HEK293 (cell line): Measurements from ENCODE around the gene RACGAP1.
A peak's percentile ranks its signal among the peaks of the same experiment; 100 is the strongest.

Experiments used
- CTCF ChIA-PET: fragments of 350-600 bp; formaldehyde crosslinking; extraction: SDS; loops from one replicate; lab custom pipeline; 2021; ENCODE audit warnings: antibody characterized with exemption; lab: Yijun Ruan, JAX
- POLR2A ChIA-PET: fragments of 300-600 bp; formaldehyde crosslinking; extraction: SDS; loops from one replicate; lab custom pipeline; 2020; ENCODE audit warnings: antibody characterized with exemption, inconsistent platforms; lab: Yijun Ruan, JAX
- H3K27ac ChIP-seq: fragments of 200-500 bp; sonication (Bioruptor generic); 2 replicates; pipeline ENCODE4 v1.5.1; 2014; ENCODE audit warnings: low read depth, low read length, control low read depth, inconsistent platforms; ENCODE audit errors: extremely low read depth
- H3K36me3 ChIP-seq, 2 experiments: fragments of 200-500 bp in 1 of 2; sonication (Bioruptor generic) in 1 of 2; 1 replicate in 1 of 2; 2 replicates in 1 of 2; pipeline ENCODE4 v1.5.1; 2014 to 2017; ENCODE audit warnings: inconsistent platforms in 2 of 2, low read length in 2 of 2; ENCODE audit not compliant: control insufficient read depth in 2 of 2, insufficient read depth in 1 of 2
- H3K4me1 ChIP-seq: fragments of 200-500 bp; sonication (Bioruptor generic); 2 replicates; pipeline ENCODE4 v1.5.1; 2014; ENCODE audit warnings: mild to moderate bottlenecking, low read length, inconsistent platforms; ENCODE audit not compliant: control insufficient read depth, insufficient read depth
- H3K4me3 ChIP-seq: 2 replicates; pipeline ENCODE4 v1.5.1; 2011; ENCODE audit warnings: low read depth, mild to moderate bottlenecking, control low read depth, low read length, moderate library complexity
- H3K9me3 ChIP-seq: fragments of 200-500 bp; sonication (Bioruptor generic); 2 replicates; pipeline ENCODE4 v1.5.1; 2014; ENCODE audit warnings: low read depth, low read length, inconsistent platforms; ENCODE audit not compliant: control insufficient read depth, insufficient read depth
- BCL11B ChIP-seq: fragments of 450-650 bp; formaldehyde crosslinking; IDR thresholded peaks from 2 replicates; pipeline ENCODE4 v1.5.1; 2016; ENCODE audit warnings: low read depth, missing biosample characterization, missing genetic modification characterization
- KLF1 ChIP-seq: fragments of 450-650 bp; formaldehyde crosslinking; IDR thresholded peaks from 2 replicates; pipeline ENCODE4 v1.5.1; 2016; ENCODE audit warnings: missing biosample characterization, missing genetic modification characterization
- KLF7 ChIP-seq: fragments of 450-650 bp; formaldehyde crosslinking; IDR thresholded peaks from 2 replicates; pipeline ENCODE4 v1.5.1; 2016; ENCODE audit warnings: missing biosample characterization, missing genetic modification characterization, borderline replicate concordance
- KLF8 ChIP-seq: fragments of 450-650 bp; formaldehyde crosslinking; IDR thresholded peaks from 2 replicates; pipeline ENCODE4 v1.5.1; 2016; ENCODE audit warnings: missing biosample characterization, missing genetic modification characterization
- MEIS1 ChIP-seq: sonication (generic); formaldehyde crosslinking; IDR thresholded peaks from 2 replicates; pipeline ENCODE4 v1.8.1; 2022; ENCODE audit warnings: missing genetic modification reagents, mild to moderate bottlenecking, borderline replicate concordance
- SP2 ChIP-seq: fragments of 450-650 bp; formaldehyde crosslinking; IDR thresholded peaks from 2 replicates; pipeline ENCODE4 v1.5.1; 2016; ENCODE audit warnings: missing biosample characterization, missing genetic modification characterization
- TCF7L2 ChIP-seq: IDR thresholded peaks from 2 replicates; pipeline ENCODE4 v1.6.1; 2011; ENCODE audit warnings: low read depth, mild to moderate bottlenecking, inconsistent platforms, low read length, moderate library complexity, borderline replicate concordance
- ZNF24 ChIP-seq: fragments of 450-650 bp; formaldehyde crosslinking; IDR thresholded peaks from 2 replicates; pipeline ENCODE4 v1.5.1; 2016; ENCODE audit warnings: missing biosample characterization, missing genetic modification characterization
- ZNF280C ChIP-seq: fragments of 450-650 bp; formaldehyde crosslinking; IDR thresholded peaks from 2 replicates; pipeline ENCODE4 v1.5.1; 2016; ENCODE audit warnings: missing biosample characterization, missing genetic modification characterization
- ZNF324 ChIP-seq: fragments of 450-650 bp; formaldehyde crosslinking; IDR thresholded peaks from 2 replicates; pipeline ENCODE4 v1.5.1; 2016; ENCODE audit warnings: missing biosample characterization, missing genetic modification characterization
- ZNF354C ChIP-seq: fragments of 450-650 bp; formaldehyde crosslinking; IDR thresholded peaks from 2 replicates; pipeline ENCODE4 v1.5.1; 2016; ENCODE audit warnings: missing biosample characterization, missing genetic modification characterization, low read depth, borderline replicate concordance
- ZNF792 ChIP-seq: fragments of 450-650 bp; formaldehyde crosslinking; IDR thresholded peaks from 2 replicates; pipeline ENCODE4 v1.5.1; 2016; ENCODE audit warnings: missing biosample characterization, missing genetic modification characterization
- TF ChIP-seq, protein P1 (sequence below): fragments of 450-650 bp; formaldehyde crosslinking; IDR thresholded peaks from 2 replicates; pipeline ENCODE4 v1.5.1; 2017; ENCODE audit warnings: missing biosample characterization, missing genetic modification characterization
- TF ChIP-seq, protein P2 (sequence below): fragments of 450-650 bp; formaldehyde crosslinking; IDR thresholded peaks from 2 replicates; pipeline ENCODE4; 2016; ENCODE audit warnings: missing biosample characterization, missing genetic modification characterization

Gene RACGAP1

DNA sequence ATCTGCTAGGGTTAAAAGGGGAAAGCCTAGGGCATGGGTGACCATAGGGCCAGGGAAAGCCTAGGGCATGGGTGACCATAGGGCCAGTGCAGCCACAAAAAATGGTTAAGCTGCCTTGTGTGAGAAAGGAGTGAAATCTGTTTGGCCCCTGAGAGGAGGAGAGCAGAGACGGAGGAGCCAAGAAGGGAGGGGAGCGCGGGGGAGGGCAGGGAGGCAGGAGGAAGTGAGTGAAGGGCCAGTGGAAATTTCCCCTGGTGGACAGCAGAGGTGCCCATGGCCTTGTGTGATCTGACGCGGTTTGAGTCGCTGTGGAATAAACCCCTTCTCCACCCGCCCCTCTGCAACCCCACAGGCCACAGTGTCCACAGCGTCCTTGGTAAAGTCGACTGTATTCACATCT is 53.2 kb downstream of the RACGAP1 start:
- no peaks in the 10 kb centered on the region for H3K4me1 ChIP-seq
- ChIA-PET POLR2A (no interaction called here), CTCF (interaction anchor here (0.8 kb wide), 1 partner anchor 9 kb away, joined by 5 read pairs; no protein-coding TSS in a partner anchor)
- H3K9me3 ChIP-seq, result no peaks in the 10 kb centered on the region
- H3K4me3 ChIP-seq, result no peak overlapping the region
- no peaks in the 10 kb centered on the region for H3K36me3 ChIP-seq
- no peak for TF ChIP-seq ZNF354C
- no peak overlapping the region for H3K27ac ChIP-seq

GRCh38 chr12:49971141-49971540 is 54.2 kb downstream of the RACGAP1 start:
- Histone ChIP-seq H3K4me3 (no peak overlapping the region), H3K27ac (no peak overlapping the region), H3K4me1 (no peaks in the 10 kb centered on the region), H3K36me3 (no peaks in the 10 kb centered on the region), H3K9me3 (no peaks in the 10 kb centered on the region)
- CTCF ChIA-PET, result interaction anchor here (0.6 to 6.7 kb wide), 2 partner anchors 55 to 99 kb away, joined by 3 to 88 read pairs; no protein-coding TSS in a partner anchor
- POLR2A ChIA-PET, result no interaction called here
- TF ChIP-seq ZNF280C (tag by site-specific recombination) (no peak), ZNF24 (tag by site-specific recombination) (no peak), ZNF792 (tag by site-specific recombination) (no peak), MEIS1 (CRISPR knock-in tag) (no peak)
- TF ChIP-seq, protein P1, sequence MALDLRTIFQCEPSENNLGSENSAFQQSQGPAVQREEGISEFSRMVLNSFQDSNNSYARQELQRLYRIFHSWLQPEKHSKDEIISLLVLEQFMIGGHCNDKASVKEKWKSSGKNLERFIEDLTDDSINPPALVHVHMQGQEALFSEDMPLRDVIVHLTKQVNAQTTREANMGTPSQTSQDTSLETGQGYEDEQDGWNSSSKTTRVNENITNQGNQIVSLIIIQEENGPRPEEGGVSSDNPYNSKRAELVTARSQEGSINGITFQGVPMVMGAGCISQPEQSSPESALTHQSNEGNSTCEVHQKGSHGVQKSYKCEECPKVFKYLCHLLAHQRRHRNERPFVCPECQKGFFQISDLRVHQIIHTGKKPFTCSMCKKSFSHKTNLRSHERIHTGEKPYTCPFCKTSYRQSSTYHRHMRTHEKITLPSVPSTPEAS (tag by site-specific recombination), result no peak

DNA sequence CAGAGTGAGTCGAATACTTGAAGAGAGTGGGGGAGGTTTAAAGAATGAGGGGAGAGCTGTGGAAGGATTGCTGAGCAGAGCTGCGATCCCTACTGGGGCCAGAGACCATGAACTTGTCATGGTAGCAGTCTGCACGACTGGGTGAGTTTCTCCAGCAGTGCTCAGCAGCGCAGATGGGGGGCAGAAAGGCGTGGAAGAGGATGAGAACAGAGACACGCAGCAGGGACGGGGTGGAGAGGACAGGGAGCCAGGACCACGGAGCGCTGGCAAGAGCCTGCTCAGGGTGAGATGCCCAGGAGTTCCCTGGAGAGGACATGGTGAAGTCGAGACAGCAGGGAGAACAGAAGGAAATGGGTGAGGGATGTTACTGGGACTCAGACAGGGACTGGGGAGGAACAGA is 54.6 kb downstream of the RACGAP1 start:
- Histone ChIP-seq H3K36me3 (no peaks in the 10 kb centered on the region), H3K9me3 (no peaks in the 10 kb centered on the region), H3K27ac (no peak overlapping the region), H3K4me3 (no peak overlapping the region), H3K4me1 (no peaks in the 10 kb centered on the region)
- TF ChIP-seq TCF7L2, result no peak
- TF ChIP-seq ZNF24 (tag by site-specific recombination), result no peak
- TF ChIP-seq KLF7, result peak; percentile 76; the same call in 1 of the 2 replicates
- TF ChIP-seq BCL11B (tag by site-specific recombination), result no peak
- peak; percentile 24; the same call in 1 of the 2 replicates for TF ChIP-seq KLF8 (tag by site-specific recombination)
- 0 out of 2 replicates have a peak, but pooled peaks have one; percentile 16 for TF ChIP-seq KLF1 (tag by site-specific recombination)
- TF ChIP-seq ZNF324, result no peak
- TF ChIP-seq, protein P2, sequence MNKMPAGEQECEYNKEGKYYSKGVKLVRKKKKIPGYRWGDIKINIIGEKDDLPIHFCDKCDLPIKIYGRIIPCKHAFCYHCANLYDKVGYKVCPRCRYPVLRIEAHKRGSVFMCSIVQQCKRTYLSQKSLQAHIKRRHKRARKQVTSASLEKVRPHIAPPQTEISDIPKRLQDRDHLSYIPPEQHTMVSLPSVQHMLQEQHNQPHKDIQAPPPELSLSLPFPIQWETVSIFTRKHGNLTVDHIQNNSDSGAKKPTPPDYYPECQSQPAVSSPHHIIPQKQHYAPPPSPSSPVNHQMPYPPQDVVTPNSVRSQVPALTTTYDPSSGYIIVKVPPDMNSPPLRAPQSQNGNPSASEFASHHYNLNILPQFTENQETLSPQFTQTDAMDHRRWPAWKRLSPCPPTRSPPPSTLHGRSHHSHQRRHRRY, result no peak
- TF ChIP-seq SP2 (tag by site-specific recombination), result no peak
- ChIA-PET CTCF (interaction anchor here (0.8 to 6.7 kb wide), 3 partner anchors 11 to 100 kb away, joined by 5 to 88 read pairs (median 55); no protein-coding TSS in a partner anchor), POLR2A (no interaction called here)
